ENCODE data around the gene NPHP3. TPM values are rescaled to one million over a fixed set of nuclear protein-coding genes. Genes with fewer than 3 reads are reported as not detected.

NPHP3 gene
- total and polyA plus RNA-seq, 2 donors (not counting 1 experiment from before 2014, with no cell fraction given) = 18.4 to 47.8 TPM

DNA sequence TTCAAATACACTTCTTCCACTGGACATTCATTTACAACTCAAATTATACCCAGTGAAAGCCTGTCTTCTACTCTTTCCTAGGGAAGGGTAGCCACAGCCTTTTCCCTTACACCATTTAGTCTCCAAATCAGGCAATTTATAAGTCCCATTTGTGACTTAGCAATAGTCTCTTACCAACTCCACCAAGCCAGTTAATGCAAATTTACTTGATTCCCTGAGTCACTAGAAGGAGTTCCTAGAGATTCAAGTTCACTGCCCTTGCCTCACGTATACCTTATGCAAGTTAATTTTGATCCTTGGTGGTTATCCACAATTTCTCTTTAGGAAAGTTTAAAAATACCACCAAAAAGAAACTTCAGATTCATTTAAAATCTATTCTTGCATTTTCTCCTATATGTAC lies 16.1 kb upstream of the NPHP3 start:
- CTCF ChIA-PET = interaction anchor here (2.4 kb wide), 1 partner anchor 12 kb away, joined by 10 read pairs; no protein-coding TSS in a partner anchor
- H3K27me3 ChIP-seq (replicated peaks in 1 of 4; ENCODE audit: control extremely low read depth in 1 of 4, control insufficient read depth in 3 of 4, insufficient read depth in 4 of 4, low read length in 3 of 4) = peaks cover 0 to 9% (median 3%) of the 10 kb centered on the region in 4 experiments
- no peak overlapping the region for H3K9ac ChIP-seq (ENCODE audit: low read length)
- DNase-seq = no peak
- no peaks in the 10 kb centered on the region for H3K9me3 ChIP-seq (ENCODE audit: control extremely low read depth in 1 of 3, control insufficient read depth in 2 of 3, insufficient read depth in 1 of 3, low read length in 2 of 3)
- intact Hi-C loops (cut with micrococcal nuclease) = no loop called here
- Mint-ChIP-seq H3K27ac (no peak overlapping the region), H3K4me3 (no peak overlapping the region), H3K27me3 (peaks cover 34% of the 10 kb centered on the region), H3K4me1 (no peaks in the 10 kb centered on the region), H3K9me3 (ENCODE audit: insufficient read depth) (no peaks in the 10 kb centered on the region)
- no peaks in the 10 kb centered on the region for H4K20me1 ChIP-seq (ENCODE audit: control insufficient read depth, insufficient read depth, low read length, poor library complexity, severe bottlenecking)
- H3K4me1 ChIP-seq (ENCODE audit: control insufficient read depth in 2 of 2, insufficient read depth in 2 of 2, low read length in 2 of 2) = no peaks in the 10 kb centered on the region
- no peak for ATAC-seq (ENCODE audit: low read depth)
- no peak overlapping the region for H3K27ac ChIP-seq (ENCODE audit: low read length in 2 of 2)
- no peak overlapping the region for H3K4me3 ChIP-seq (ENCODE audit: control extremely low read depth in 1 of 5, extremely low read depth in 1 of 5, insufficient read depth in 1 of 5, low read depth in 2 of 5, low read length in 4 of 5)
- H2AFZ ChIP-seq (ENCODE audit: insufficient read depth, low read depth, low read length, poor library complexity, severe bottlenecking) = no peak overlapping the region
- H3K79me2 ChIP-seq (ENCODE audit: control insufficient read depth, insufficient read depth, low read length) = no peaks in the 10 kb centered on the region
- WGBS (ENCODE audit: insufficient coverage) = no CpG with 5 or more reads among the region's 1 CpG
- no peaks in the 10 kb centered on the region for H3K36me3 ChIP-seq (replicated peaks in 1 of 2; ENCODE audit: control extremely low read depth in 1 of 2, control insufficient read depth in 1 of 2, extremely low read depth in 1 of 2, insufficient read depth in 2 of 2, low read length in 1 of 2)
- no peak for TF ChIP-seq EZH2 (IDR thresholded peaks at IDR 0.05; ENCODE audit: borderline replicate concordance, insufficient read depth, low read depth, low read length, poor library complexity, severe bottlenecking)
- TF ChIP-seq, protein P1, sequence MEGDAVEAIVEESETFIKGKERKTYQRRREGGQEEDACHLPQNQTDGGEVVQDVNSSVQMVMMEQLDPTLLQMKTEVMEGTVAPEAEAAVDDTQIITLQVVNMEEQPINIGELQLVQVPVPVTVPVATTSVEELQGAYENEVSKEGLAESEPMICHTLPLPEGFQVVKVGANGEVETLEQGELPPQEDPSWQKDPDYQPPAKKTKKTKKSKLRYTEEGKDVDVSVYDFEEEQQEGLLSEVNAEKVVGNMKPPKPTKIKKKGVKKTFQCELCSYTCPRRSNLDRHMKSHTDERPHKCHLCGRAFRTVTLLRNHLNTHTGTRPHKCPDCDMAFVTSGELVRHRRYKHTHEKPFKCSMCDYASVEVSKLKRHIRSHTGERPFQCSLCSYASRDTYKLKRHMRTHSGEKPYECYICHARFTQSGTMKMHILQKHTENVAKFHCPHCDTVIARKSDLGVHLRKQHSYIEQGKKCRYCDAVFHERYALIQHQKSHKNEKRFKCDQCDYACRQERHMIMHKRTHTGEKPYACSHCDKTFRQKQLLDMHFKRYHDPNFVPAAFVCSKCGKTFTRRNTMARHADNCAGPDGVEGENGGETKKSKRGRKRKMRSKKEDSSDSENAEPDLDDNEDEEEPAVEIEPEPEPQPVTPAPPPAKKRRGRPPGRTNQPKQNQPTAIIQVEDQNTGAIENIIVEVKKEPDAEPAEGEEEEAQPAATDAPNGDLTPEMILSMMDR (IDR thresholded peaks at IDR 0.05) = no peak
- H3K4me2 ChIP-seq (replicated peaks; ENCODE audit: low read depth, low read length, poor library complexity, severe bottlenecking) = no peak overlapping the region
- POLR2A ChIA-PET = no interaction called here

DNA sequence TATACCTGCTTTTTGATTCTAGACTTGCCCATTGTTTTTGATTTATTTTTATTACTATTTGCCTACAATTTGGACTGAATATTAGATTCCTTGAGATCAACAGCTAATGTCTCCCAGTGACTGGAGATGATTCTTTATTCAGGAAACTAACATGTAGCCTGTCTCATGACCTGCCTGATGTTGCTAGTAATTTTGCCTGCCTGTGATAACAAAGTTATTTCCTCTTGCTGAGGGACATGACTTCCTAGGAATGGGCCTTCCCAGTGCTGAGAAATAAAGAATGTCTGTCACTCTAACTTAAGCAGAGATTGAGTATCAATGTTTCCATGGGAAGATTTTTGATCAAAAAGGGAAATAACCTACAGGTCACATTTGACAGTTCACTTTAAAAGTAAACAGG lies 13.4 kb upstream of the NPHP3 start:
- no peak overlapping the region for H2AFZ ChIP-seq (ENCODE audit: insufficient read depth, low read depth, low read length, poor library complexity, severe bottlenecking)
- DNase-seq = no peak
- no peaks in the 10 kb centered on the region for H3K36me3 ChIP-seq (replicated peaks in 1 of 2; ENCODE audit: control extremely low read depth in 1 of 2, control insufficient read depth in 1 of 2, extremely low read depth in 1 of 2, insufficient read depth in 2 of 2, low read length in 1 of 2)
- H4K20me1 ChIP-seq (ENCODE audit: control insufficient read depth, insufficient read depth, low read length, poor library complexity, severe bottlenecking) = no peaks in the 10 kb centered on the region
- peaks cover 0 to 4% of the 10 kb centered on the region in 2 donors for H3K4me1 ChIP-seq (ENCODE audit: control insufficient read depth in 2 of 2, insufficient read depth in 2 of 2, low read length in 2 of 2)
- ChIA-PET POLR2A (no interaction called here), CTCF (no interaction called here)
- no peak overlapping the region for H3K27ac Mint-ChIP-seq
- H3K9me3 Mint-ChIP-seq (ENCODE audit: insufficient read depth) = no peaks in the 10 kb centered on the region
- intact Hi-C loops (cut with micrococcal nuclease) = no loop called here
- H3K9ac ChIP-seq (ENCODE audit: low read length) = no peak overlapping the region
- no peak overlapping the region for H3K4me2 ChIP-seq (replicated peaks; ENCODE audit: low read depth, low read length, poor library complexity, severe bottlenecking)
- H3K4me3 ChIP-seq (ENCODE audit: control extremely low read depth in 1 of 5, extremely low read depth in 1 of 5, insufficient read depth in 1 of 5, low read depth in 2 of 5, low read length in 4 of 5) = no peak overlapping the region
- H3K4me1 Mint-ChIP-seq = no peaks in the 10 kb centered on the region
- H3K9me3 ChIP-seq (ENCODE audit: control extremely low read depth in 1 of 3, control insufficient read depth in 2 of 3, insufficient read depth in 1 of 3, low read length in 2 of 3) = no peaks in the 10 kb centered on the region
- no peak overlapping the region for H3K27ac ChIP-seq (ENCODE audit: low read length in 2 of 2)
- H3K79me2 ChIP-seq (ENCODE audit: control insufficient read depth, insufficient read depth, low read length) = no peaks in the 10 kb centered on the region
- TF ChIP-seq, protein P1 (IDR thresholded peaks at IDR 0.05) = no peak
- no peak for TF ChIP-seq EZH2 (IDR thresholded peaks at IDR 0.05; ENCODE audit: borderline replicate concordance, insufficient read depth, low read depth, low read length, poor library complexity, severe bottlenecking)
- peaks cover 39% of the 10 kb centered on the region for H3K27me3 Mint-ChIP-seq
- no peak overlapping the region for H3K4me3 Mint-ChIP-seq
- H3K27me3 ChIP-seq (replicated peaks in 1 of 4; ENCODE audit: control extremely low read depth in 1 of 4, control insufficient read depth in 3 of 4, insufficient read depth in 4 of 4, low read length in 3 of 4) = peaks cover 0 to 13% (median 11%) of the 10 kb centered on the region in 4 experiments
- no peak for ATAC-seq (ENCODE audit: low read depth)

Measured in B cell (primary cell).